ENCODE results near the gene HDAC5.

Gene HDAC5

DNA sequence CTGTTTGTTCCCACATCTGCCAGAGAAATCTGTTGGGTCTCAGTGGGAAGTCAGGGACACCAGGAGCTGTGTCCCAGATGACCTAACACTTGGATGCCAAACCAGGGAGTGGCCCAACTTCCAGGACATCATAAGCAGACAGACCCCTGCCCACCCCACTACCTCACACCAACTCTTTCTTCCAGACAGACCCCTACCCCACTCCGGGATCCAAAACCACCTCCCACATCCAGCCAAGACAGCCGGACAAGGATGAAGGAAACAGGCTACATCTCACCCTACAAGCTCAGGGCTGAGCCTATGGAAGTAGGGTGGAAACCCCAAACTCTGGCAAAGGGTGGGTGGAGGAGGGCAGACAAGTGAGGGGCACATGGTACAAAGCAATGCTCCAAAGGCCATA is 3.6 kb downstream of the HDAC5 start:
- Histone ChIP-seq H3K9me3 (no peaks in the 10 kb centered on the region), H3K36me3 (peaks cover 12 to 34% (median 22%) of the 10 kb centered on the region in 3 donors), H3K4me1 (peaks cover 0 to 84% (median 57%) of the 10 kb centered on the region in 4 donors), H3K27me3 (no peaks in the 10 kb centered on the region), H3K27ac (peak overlapping the region; percentile 23 to 98), H3K4me3 (no peak overlapping the region)
- no peak for DNase-seq
- intact Hi-C loops (cut with DNase I; ENCODE audit: low total_unique reads) = loop anchor here (5.0 kb wide), 1 partner anchor 47 kb away; the partner anchor contains the start of gene G6PC3
- TF ChIP-seq, protein P1, sequence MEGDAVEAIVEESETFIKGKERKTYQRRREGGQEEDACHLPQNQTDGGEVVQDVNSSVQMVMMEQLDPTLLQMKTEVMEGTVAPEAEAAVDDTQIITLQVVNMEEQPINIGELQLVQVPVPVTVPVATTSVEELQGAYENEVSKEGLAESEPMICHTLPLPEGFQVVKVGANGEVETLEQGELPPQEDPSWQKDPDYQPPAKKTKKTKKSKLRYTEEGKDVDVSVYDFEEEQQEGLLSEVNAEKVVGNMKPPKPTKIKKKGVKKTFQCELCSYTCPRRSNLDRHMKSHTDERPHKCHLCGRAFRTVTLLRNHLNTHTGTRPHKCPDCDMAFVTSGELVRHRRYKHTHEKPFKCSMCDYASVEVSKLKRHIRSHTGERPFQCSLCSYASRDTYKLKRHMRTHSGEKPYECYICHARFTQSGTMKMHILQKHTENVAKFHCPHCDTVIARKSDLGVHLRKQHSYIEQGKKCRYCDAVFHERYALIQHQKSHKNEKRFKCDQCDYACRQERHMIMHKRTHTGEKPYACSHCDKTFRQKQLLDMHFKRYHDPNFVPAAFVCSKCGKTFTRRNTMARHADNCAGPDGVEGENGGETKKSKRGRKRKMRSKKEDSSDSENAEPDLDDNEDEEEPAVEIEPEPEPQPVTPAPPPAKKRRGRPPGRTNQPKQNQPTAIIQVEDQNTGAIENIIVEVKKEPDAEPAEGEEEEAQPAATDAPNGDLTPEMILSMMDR (IDR thresholded peaks at IDR 0.05) = no peak

DNA sequence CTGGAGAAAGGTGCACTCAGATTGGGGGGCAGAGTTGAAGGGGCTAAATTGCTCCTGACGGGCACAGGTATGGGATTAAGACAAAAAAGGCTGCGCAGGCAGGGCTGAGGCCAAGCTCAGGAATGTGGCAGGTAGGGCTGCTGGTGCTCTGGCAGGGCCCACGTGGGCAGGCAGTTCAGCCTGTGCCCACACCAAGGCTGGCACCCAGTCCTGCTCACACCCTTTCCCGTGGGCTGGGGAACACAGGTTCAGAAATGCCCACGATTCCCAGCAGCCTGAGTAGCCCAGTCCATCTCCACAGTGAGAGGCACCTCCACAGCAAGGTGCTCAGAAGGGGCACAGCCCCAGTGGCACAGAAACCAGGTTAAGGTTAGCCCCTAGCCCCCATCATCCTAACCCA is 4.4 kb downstream of the HDAC5 start:
- H3K9me3 ChIP-seq = no peaks in the 10 kb centered on the region
- H3K36me3 ChIP-seq = peaks cover 19 to 41% (median 29%) of the 10 kb centered on the region in 3 donors
- H3K27ac ChIP-seq = peak overlapping the region; percentile 23 to 98
- TF ChIP-seq, protein P1 (IDR thresholded peaks at IDR 0.05) = no peak
- intact Hi-C loops (cut with DNase I; ENCODE audit: low total_unique reads) = no loop called here
- no peak for DNase-seq
- no peak overlapping the region for H3K4me3 ChIP-seq
- H3K27me3 ChIP-seq = no peaks in the 10 kb centered on the region
- H3K4me1 ChIP-seq = peaks cover 0 to 84% (median 58%) of the 10 kb centered on the region in 4 donors

DNA sequence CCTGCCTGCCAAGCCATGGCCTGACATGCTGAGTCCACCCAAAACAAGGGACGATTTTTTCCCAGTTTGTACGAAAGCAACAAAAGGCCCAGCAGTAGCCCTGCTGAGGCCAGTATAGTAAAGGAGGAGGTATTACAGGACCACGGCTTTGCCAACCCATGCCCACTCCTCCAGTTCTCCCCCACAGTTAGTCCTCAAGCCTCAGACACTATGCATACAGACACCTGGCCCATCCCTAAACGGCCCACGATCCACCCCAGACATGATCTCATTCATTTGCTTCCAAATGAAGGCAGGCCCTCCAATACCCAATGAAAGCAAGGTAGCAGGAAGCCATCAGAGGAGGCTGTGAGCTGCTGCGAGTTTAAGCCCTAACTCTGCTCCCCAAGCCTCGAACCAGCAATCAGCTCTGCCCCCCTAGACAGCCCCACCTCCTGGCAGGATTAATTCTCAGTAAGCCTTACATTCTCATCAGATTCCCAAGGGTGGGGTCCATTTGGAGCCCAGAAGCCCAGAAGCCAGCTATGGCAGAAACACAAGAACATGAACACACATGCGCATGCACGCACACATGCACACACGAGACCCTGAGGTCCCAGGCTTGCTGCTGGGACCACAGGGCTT is 4.9 kb downstream of the HDAC5 start:
- Histone ChIP-seq H3K9me3 (no peaks in the 10 kb centered on the region), H3K27me3 (no peaks in the 10 kb centered on the region), H3K4me3 (no peak overlapping the region), H3K36me3 (peaks cover 21 to 46% (median 35%) of the 10 kb centered on the region in 3 donors), H3K4me1 (peaks cover 0 to 88% (median 61%) of the 10 kb centered on the region in 4 donors), H3K27ac (peak overlapping the region; percentile 23 to 98)
- TF ChIP-seq, protein P1 (IDR thresholded peaks at IDR 0.05) = no peak
- DNase-seq = no peak
- intact Hi-C loops (cut with DNase I; ENCODE audit: low total_unique reads) = no loop called here

DNA sequence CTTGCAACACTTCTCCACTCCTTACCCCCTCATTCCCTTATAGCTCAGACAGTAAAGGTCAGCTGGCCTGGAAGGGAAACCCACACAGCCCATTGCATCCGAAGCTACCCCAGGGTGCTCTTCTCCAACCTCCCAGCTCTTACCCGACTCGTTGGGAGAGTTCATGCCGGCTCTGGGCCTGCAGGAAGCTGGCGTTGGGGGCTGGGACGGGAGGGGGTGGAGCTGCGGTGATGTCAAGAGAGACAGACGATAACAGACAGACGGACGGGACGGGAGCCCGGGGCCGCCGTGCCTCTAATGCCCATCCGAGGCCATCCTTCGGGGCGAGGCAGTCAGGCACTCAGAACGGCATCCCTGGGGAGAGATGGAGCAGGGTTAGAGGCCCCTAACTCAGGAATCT is 6.1 kb downstream of the HDAC5 start:
- no peak for DNase-seq
- TF ChIP-seq, protein P1 (IDR thresholded peaks at IDR 0.05) = no peak
- H3K27me3 ChIP-seq = no peaks in the 10 kb centered on the region
- H3K4me3 ChIP-seq = no peak overlapping the region
- H3K4me1 ChIP-seq = peaks cover 0 to 98% (median 68%) of the 10 kb centered on the region in 4 donors
- H3K27ac ChIP-seq = no peak overlapping the region
- H3K9me3 ChIP-seq = no peaks in the 10 kb centered on the region
- H3K36me3 ChIP-seq = peaks cover 21 to 43% (median 36%) of the 10 kb centered on the region in 3 donors
- intact Hi-C loops (cut with DNase I; ENCODE audit: low total_unique reads) = no loop called here

DNA sequence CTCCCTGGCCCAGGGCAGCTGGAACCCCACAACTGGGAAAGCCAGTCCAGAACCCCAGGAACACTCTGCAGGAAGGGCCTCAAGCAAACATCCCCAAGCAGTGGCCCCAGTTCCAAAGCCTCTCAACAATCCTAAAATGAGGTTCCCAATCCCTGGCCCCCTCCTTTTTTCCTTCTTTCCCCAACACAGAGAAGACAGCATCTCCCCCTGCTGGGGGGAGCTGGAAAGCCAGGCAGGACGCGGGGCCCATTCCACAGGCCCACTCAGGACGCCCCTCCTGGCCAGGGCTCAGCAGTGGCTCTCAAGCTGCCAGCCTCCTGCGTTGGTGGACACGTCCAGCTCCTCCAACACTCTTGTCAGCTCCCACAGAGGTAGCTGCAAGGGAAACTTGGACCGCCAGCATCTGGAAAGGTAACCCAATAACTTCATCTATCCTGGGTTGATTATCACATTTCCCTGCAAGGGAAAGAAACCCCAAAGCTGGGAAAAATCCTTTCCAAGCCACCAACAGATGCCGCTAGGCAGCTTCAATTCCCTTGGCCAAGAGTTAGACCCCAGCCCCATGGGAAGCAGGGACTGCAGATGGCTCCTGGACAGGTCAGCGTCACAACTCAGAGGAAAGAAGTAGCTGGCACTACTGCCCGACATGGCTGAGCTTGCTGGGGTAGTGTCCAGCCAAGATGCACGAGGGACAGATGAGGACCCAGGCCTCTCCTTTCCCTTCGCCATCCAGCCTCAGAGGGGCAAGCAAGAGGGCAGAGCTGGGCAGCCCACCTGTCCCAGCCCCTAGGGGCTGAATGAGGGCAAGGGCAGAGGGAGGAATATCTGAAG is 7.6 kb downstream of the HDAC5 start:
- H3K36me3 ChIP-seq = peaks cover 21 to 43% (median 36%) of the 10 kb centered on the region in 3 donors
- DNase-seq = no peak
- TF ChIP-seq, protein P1 (IDR thresholded peaks at IDR 0.05) = peak; percentile 57 to 75
- H3K9me3 ChIP-seq = no peaks in the 10 kb centered on the region
- intact Hi-C loops (cut with DNase I; ENCODE audit: low total_unique reads) = no loop called here
- H3K27ac ChIP-seq = peak overlapping the region; percentile 1 to 91
- H3K27me3 ChIP-seq = no peaks in the 10 kb centered on the region
- H3K4me1 ChIP-seq = peaks cover under 1 to 96% (median 67%) of the 10 kb centered on the region in 4 donors
- H3K4me3 ChIP-seq = no peak overlapping the region

Data from tibial artery (tissue), 4 donors.